DMS114 treated with DMSO at 0.1 percent for 48 hours (cell line): ENCODE measurements around the gene TM9SF4.
"Not testable (repeated sequence)": the region's sequence is repeated elsewhere in the genome, so short reads cannot be mapped to it uniquely, and the experiment has no call there.

ENCODE experiments used
- DNase-seq: peaks from one replicate; lab custom pipeline; 2025; ENCODE audit not compliant: unreplicated experiment; lab: John Stamatoyannopoulos, UW

TM9SF4 gene

GRCh38 chr20:32189691-32190615 lies 80.4 kb downstream of the TM9SF4 start:
- DNase-seq, result no peak

- no peak for DNase-seq
Measured at GRCh38 chr20:32190616-32191415, 81.3 kb downstream of the TM9SF4 start.

GRCh38 chr20:32191422-32191821 lies 81.9 kb downstream of the TM9SF4 start:
- DNase-seq, result no peak

GRCh38 chr20:32191873-32192272 lies 82.4 kb downstream of the TM9SF4 start:
- DNase-seq, result no peak

GRCh38 chr20:32192698-32193097 lies 83.2 kb downstream of the TM9SF4 start:
- DNase-seq, result no peak

GRCh38 chr20:32193336-32193735 lies 83.8 kb downstream of the TM9SF4 start:
- not testable (repeated sequence) for DNase-seq

GRCh38 chr20:32193996-32194395 lies 84.5 kb downstream of the TM9SF4 start:
- no peak for DNase-seq

- DNase-seq, result no peak
Measured at GRCh38 chr20:32195581-32195980, 86.1 kb downstream of the TM9SF4 start.

GRCh38 chr20:32196613-32197012 lies 87.1 kb downstream of the TM9SF4 start:
- not testable (repeated sequence) for DNase-seq

- not testable (repeated sequence) for DNase-seq
Measured at GRCh38 chr20:32197136-32197535, 87.6 kb downstream of the TM9SF4 start.

GRCh38 chr20:32199006-32199405 lies 89.5 kb downstream of the TM9SF4 start:
- no peak for DNase-seq

GRCh38 chr20:32201296-32201976 lies 91.9 kb downstream of the TM9SF4 start:
- DNase-seq, result no peak

GRCh38 chr20:32201977-32202363 lies 92.5 kb downstream of the TM9SF4 start:
- DNase-seq, result no peak

- no peak for DNase-seq
Measured at GRCh38 chr20:32203356-32204204, 94.1 kb downstream of the TM9SF4 start.

GRCh38 chr20:32204205-32205109 lies 94.9 kb downstream of the TM9SF4 start:
- no peak for DNase-seq

GRCh38 chr20:32205110-32205842 lies 95.8 kb downstream of the TM9SF4 start:
- no peak for DNase-seq

GRCh38 chr20:32205843-32206759 lies 96.6 kb downstream of the TM9SF4 start:
- DNase-seq, result no peak
